NCI-H2081 treated with DMSO at 0.1 percent for 48 hours (cell line): Measurements from ENCODE around the gene CROCC.
"Not testable (repeated sequence)": the region's sequence is repeated elsewhere in the genome, so short reads cannot be mapped to it uniquely, and the experiment has no call there.

Experiments
- DNase-seq: peaks from one replicate; lab custom pipeline; 2025; lab: John Stamatoyannopoulos, UW

Gene CROCC

GRCh38 chr1:16897653-16898052 is 24.1 kb upstream of the CROCC start:
- DNase-seq, result not testable (repeated sequence)

DNA sequence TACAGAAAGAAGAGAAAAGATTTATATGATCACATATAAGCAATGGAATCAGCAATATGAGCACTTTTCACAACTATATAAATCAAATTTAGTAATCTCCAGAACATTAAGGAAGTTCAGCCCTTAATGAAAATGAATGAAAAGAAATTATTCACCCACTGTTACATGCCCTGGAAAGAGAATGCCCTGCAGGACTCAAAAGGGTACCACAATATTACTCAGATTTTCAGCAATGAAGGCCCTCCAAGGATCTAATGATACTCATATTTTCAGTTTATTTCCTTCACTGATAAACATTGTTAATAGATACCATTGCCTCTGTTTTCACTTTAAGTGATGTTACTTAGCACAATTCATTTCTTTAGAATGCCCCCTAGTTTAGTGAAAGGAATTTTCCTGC is 23.4 kb upstream of the CROCC start:
- DNase-seq, result not testable (repeated sequence)

- not testable (repeated sequence) for DNase-seq
Observed at GRCh38 chr1:16899020-16899419, 22.7 kb upstream of the CROCC start.

DNA sequence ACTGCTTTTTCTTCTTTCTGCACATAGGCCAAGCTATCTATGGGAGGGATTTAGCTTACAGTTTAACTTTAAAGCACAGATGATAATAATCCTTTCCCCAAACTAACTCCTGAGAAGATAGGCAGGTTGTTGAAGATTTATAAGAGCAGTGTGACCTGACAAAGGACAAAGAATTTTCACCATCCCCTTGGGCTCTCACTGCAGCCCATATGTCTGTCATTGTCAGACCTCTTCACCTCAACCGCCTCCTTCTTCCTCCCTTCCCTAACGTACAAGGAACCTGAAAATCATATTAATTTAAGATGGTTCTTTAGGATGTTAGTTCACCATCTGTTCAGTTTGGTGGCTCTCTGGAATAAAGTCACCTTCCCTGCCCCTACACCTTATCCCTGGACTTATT is 21.0 kb upstream of the CROCC start:
- DNase-seq, result no peak

DNA sequence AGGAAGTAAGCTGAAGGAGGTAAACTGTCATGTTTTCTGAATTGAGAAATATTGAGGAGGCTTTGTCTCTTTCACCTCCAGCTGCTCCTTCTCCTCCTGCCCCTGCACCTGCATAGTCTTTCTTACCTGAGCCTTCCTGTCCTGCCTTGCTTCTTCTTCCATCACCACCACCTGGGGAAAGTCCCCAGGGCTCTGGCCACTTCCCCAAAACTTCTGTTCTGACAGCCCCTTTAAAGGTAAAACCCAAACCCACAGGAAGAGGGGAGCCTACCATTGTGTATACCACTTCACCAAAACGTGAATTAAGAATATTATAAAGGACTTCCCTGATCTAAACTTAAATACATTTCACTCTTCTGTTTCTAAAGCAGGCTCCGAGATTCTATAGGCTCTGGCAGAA is 20.4 kb upstream of the CROCC start:
- DNase-seq, result not testable (repeated sequence)

DNA sequence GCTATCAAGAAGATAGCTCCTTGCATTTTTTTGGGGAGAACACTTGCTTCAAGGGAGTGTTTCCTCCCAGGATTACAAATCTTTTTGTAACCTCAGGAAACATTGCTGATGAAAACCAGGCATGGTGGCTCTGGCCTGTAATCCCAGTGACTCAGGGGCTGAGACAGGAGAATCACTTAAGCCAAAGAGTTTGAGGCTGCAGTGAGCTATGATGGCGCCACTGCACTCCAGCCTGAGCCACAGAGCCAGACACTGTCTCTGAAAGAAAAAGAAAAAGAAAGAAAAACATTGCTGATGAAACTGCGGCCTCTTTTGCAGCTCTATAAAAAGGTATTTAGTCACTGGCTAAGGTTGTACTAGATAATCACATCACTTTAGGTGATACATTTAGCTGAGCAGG is 18.7 kb upstream of the CROCC start:
- DNase-seq, result no peak

GRCh38 chr1:16903458-16903796 is 18.3 kb upstream of the CROCC start:
- no peak for DNase-seq

DNA sequence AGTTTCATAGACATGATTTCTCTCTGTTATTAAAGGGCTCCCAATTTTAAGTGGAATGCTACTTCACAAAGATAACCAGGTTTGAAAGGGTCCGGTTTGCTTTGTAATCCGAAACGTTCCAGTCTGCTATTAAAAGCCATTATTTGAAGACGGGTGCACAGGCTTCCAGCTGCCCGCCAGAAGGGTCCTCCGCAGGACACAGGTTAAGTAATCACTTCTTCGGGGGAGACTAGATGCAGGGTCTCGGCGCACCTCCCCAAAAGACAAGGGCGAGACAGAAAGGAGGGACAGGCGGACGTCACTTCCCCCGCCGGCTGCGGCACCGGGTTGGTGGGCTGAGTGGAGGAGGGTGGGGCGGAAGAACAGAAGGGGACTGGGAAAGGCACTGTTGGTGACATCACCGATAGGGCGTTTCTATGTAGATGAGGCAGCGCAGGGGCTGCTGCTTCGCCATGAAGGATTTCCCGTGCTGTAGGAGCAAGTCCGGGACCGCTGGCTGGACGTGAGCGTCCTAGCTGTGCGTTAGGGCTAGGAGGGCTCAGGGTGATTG is 17.1 kb upstream of the CROCC start:
- DNase-seq, result peak; percentile 80

GRCh38 chr1:16905110-16905867 is 16.4 kb upstream of the CROCC start:
- DNase-seq, result peak; percentile 80

GRCh38 chr1:16905868-16906702 is 15.6 kb upstream of the CROCC start:
- no peak for DNase-seq

GRCh38 chr1:16906873-16907272 is 14.9 kb upstream of the CROCC start:
- no peak for DNase-seq

- DNase-seq, result no peak
Observed at GRCh38 chr1:16907870-16908758, 13.6 kb upstream of the CROCC start.

- DNase-seq, result not testable (repeated sequence)
Observed at GRCh38 chr1:16911851-16912721, 9.6 kb upstream of the CROCC start.

GRCh38 chr1:16912742-16913141 is 9.0 kb upstream of the CROCC start:
- DNase-seq, result not testable (repeated sequence)

DNA sequence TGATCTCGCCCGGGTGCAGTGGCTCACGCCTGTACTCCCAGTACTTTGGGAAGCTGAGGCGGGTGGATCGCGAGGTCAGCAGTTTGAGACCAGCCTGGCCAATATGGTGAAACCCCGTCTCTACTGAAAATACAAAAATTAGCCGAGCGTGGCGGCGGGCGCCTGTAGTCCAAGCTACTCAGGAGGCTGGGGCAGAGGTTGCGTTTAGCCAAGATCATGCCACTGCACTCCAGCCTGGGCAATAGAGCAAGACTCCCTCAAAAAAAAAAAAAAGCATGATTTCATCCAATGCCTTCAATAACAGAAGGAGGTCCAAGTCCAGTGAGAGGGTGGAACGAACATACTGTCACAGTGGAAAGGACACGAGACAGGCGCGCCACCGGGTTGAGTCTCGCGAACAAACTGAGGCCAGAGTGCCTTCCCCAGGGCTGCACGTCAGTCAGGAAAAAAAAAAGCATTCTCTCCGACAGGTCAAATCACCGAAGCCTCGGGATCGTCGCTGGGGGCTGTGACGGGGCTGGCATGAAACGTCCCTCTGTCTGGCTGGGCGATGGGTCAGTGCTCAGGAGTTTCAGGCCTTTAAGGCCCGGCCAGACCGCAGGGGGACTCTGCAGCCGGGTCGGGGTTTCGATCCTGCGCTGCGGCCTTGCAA is 8.4 kb upstream of the CROCC start:
- DNase-seq, result no peak

DNA sequence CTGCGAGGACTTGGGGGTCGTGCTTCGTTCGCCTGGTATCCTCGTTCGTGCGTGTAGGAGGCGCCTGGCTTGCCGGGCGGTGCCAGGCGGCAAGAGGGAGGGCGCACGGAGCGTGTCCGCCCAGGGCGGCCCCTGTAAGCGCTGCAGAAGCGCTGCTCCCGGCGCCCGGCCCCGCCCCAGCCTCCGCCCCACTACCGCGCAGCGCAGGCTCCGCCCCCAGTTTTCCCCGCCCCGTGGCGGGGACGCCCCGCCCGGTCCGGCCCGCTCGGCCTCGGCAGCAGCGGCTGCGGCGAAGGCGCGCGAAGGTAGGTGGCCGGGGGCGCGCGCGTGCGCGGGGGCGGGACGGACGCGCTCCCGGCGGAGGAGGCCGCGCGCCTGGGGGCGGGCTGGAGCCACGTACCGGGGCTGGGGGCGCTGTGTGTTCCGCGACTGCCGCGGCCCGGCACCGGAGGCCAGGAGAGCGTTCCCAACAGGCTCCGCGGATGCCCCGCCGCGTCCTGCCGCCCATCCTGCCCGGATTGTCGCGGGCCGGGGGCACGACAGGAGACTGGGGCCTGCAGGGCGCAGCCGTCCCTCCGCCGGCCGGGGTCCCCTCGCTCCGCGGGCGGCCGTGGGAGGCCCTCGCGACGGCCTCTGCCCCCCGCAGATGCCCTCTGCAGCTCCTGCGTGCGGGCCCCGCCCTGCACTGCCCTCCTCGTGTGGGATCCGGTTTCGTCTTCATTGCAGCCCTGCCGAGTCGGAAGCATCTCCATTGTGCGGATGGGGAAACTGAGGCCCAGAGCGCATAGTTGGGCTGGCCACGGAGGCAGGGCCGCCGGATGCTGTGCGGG is 7.7 kb upstream of the CROCC start:
- DNase-seq, result peak; percentile 52

DNA sequence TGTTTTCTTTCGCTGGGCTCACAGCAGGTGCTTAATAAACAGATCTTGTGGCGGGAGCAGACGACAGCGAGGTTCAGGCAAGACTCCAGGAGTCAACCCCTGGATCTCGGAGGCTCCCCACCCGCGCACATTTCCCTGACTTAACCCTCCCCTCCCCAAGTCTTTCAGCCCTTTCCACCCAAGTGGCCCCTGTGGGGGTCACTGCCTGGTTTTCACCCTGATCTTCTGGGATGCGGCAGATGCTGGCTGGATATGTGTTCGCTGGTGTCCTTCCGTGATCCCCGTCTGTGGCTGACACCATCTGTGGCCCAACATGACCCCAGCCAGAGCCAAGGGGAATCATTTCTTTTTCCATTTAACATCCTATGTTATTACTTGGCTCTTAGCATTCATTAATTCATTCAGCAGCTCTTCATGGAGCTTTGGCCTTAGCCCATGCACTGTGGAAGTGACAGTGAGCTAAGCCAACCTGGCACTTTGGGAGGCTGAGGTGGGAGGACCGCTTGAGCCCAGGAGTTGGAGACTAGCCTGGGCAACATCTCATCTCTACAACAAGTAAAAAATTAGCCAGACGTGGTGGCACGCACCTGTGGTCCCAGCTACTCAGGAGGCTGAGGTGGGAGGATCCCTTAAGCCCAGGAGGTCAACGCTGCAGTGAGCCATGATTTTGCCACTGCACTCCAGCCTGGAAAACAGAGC is 6.7 kb upstream of the CROCC start:
- DNase-seq, result not testable (repeated sequence)

DNA sequence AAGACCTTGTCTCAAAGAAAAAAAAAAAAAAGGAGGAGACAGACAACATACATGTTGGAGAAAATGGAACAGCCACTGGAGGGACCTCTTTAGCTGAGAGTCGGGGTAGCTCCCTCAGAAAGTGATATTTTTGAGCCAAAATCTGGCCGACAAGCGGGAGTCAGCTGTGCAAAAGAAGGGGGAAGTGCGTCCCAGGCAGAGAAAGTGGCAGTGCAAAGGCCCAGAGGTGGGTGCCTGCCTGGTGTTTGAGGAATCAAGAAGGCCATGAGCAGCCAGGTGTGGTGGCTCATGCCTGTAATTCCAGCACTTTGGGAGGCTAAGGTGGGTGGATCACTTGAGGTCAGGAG is 6.1 kb upstream of the CROCC start:
- DNase-seq, result no peak
